SK-N-SH treated with all-trans-retinoic acid at 6 μM for 48 hours (cell line): ENCODE data around the gene DTWD1.

Experiments
- PATZ1 ChIP-seq: fragments of 250-450 bp; sonication (Bioruptor Pico); IDR thresholded peaks from 2 replicates; pipeline ENCODE4 v1.8.0; 2020; ENCODE audit warnings: mild to moderate bottlenecking, moderate library complexity, borderline replicate concordance
- RARB ChIP-seq: fragments of 250-450 bp; sonication (Bioruptor Pico); IDR thresholded peaks from 2 replicates; pipeline ENCODE4 v1.8.0; 2021; ENCODE audit warnings: mild to moderate bottlenecking, moderate library complexity

- TF ChIP-seq RARB (no peak), PATZ1 (CRISPR knock-in tag) (no peak)
These were observed 43.9 kb downstream of the DTWD1 start for GRCh38 chr15:49664716-49665115.
